HT-29 (cell line): Measurements from ENCODE around the gene ATP5IF1. TPM values are rescaled to one million over a fixed set of nuclear protein-coding genes. Genes with fewer than 3 reads are reported as not detected.

Experiments
- DNase-seq: peaks from one replicate; pipeline ENCODE4 v3.0.0-alpha.2; 2015; ENCODE audit warnings: low spot score
- total RNA-seq: library from RNA; depleted of rRNA; stranded (reverse); fragments of >200 nt; shearing (Covaris generic); gene quantifications from 2 replicates; pipeline ENCODE4 v1.2.3, GENCODE V29; 2014

The ATP5IF1 gene
- total RNA-seq, 1 experiment from 2014 or later, result 583 TPM

GRCh38 chr1:28236656-28237322, 865 bp downstream of the ATP5IF1 start:
- DNase-seq, result no peak

- DNase-seq, result no peak
Observed at GRCh38 chr1:28239004-28239403, 3.1 kb downstream of the ATP5IF1 start.

GRCh38 chr1:28240024-28240423, 4.1 kb downstream of the ATP5IF1 start:
- DNase-seq, result no peak

- no peak for DNase-seq
Observed at GRCh38 chr1:28241638-28242241, 5.8 kb downstream of the ATP5IF1 start.

GRCh38 chr1:28243685-28244311, 7.9 kb downstream of the ATP5IF1 start:
- no peak for DNase-seq

GRCh38 chr1:28244549-28245251, 8.8 kb downstream of the ATP5IF1 start:
- DNase-seq, result no peak

- peak; percentile 81 for DNase-seq
Observed at GRCh38 chr1:28246427-28246832, 10.5 kb downstream of the ATP5IF1 start.

- DNase-seq, result no peak
Observed at GRCh38 chr1:28247612-28248272, 11.8 kb downstream of the ATP5IF1 start.

- peak; percentile 91 for DNase-seq
Observed at GRCh38 chr1:28248273-28249012, 12.5 kb downstream of the ATP5IF1 start.

- peak; percentile 34 for DNase-seq
Observed at GRCh38 chr1:28249013-28249865, 13.3 kb downstream of the ATP5IF1 start.

- DNase-seq, result no peak
Observed at GRCh38 chr1:28249866-28250295, 14.0 kb downstream of the ATP5IF1 start.

- no peak for DNase-seq
Observed at GRCh38 chr1:28256197-28256827, 20.4 kb downstream of the ATP5IF1 start.

GRCh38 chr1:28257736-28258135, 21.8 kb downstream of the ATP5IF1 start:
- DNase-seq, result no peak

- DNase-seq, result no peak
Observed at GRCh38 chr1:28258628-28259251, 22.8 kb downstream of the ATP5IF1 start.

- DNase-seq, result peak; percentile 98
Observed at GRCh38 chr1:28259252-28259933, 23.5 kb downstream of the ATP5IF1 start, which contains the start of gene SESN2. Gene SESN2, plus strand, starts transcription at chr1:28259518. Its CDS starts 330 bp downstream, at chr1:28259848.

GRCh38 chr1:28259934-28260802, 24.2 kb downstream of the ATP5IF1 start:
- DNase-seq, result peak; percentile 56

GRCh38 chr1:28260803-28261174, 24.9 kb downstream of the ATP5IF1 start:
- no peak for DNase-seq
